Measurements from ENCODE around the gene CFAP141.

- TF ChIP-seq CTCF (IDR thresholded peaks at IDR 0.05) (no peak), POLR2A (IDR thresholded peaks at IDR 0.05) (no peak)
Measured at GRCh38 chr1:154191990-154192461, 14.1 kb downstream of the CFAP141 start, which contains the start of gene TPM3.

Measured in lower leg skin (tissue), 3 donors.